GM12892 (cell line): Measurements from ENCODE around the gene SH3D19.

Experiments
- POLR2A ChIP-seq: IDR thresholded peaks from 2 replicates; pipeline ENCODE4 v1.6.1; 2011; ENCODE audit warnings: low read depth, low read length, control low read depth
- POLR2AphosphoS5 ChIP-seq: IDR thresholded peaks from 2 replicates; pipeline ENCODE4 v1.6.1; 2011; ENCODE audit warnings: low read depth, low read length, control low read depth

GRCh38 chr4:151339467-151339866 lies 14.1 kb upstream of the SH3D19 start:
- TF ChIP-seq POLR2AphosphoS5, result no peak
- no peak for TF ChIP-seq POLR2A
